HG03460 (cell line): ENCODE results near the gene CNTN2.

Source experiments
- ATAC-seq: cut with Tn5 transposase; IDR thresholded peaks from one replicate; pipeline ENCODE4 v1.9.1; 2021; ENCODE audit not compliant: unreplicated experiment

The CNTN2 gene

GRCh38 chr1:205072286-205072685, 29.3 kb downstream of the CNTN2 start:
- ATAC-seq: no peak

DNA sequence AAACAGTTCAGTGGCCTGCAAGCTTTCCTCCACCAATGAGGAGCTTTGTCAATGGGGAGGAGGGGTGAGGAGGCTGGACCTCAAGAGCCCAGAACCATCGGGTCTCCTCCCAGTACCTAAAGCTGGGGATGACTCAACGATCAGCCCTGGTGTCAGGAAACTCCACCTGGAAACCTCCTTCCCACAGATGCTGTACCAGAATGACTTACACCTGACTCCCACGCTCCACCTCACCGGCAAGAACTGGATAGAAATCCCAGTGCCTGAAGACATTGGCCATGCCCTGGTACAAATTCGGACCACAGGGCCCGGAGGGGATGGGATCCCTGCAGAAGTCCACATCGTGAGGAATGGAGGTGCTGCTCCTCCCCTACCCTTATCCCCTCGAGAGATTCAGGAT, 29.9 kb downstream of the CNTN2 start:
- no peak for ATAC-seq

- no peak for ATAC-seq
Observed at GRCh38 chr1:205073511-205073910, 30.5 kb downstream of the CNTN2 start.

DNA sequence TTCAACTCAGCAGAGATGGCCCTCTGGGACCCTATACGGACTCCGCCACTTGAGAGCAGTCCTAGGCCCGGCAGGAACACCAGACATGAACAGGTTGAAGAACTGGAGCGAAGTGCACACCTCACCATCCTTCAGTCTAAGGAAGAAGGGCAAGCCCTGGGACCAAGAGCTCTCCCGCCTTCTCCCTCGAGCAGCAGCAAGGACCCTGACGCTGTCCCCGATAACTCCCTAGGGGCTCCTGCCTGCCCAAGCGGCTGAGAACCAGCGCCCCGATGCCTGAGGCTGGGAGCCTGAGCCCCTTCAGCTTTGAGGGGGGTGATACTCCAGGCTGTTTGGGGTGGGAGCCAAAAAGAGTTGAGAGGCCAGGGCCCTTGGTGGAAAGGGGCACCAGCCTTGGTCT, 31.1 kb downstream of the CNTN2 start:
- no peak for ATAC-seq

DNA sequence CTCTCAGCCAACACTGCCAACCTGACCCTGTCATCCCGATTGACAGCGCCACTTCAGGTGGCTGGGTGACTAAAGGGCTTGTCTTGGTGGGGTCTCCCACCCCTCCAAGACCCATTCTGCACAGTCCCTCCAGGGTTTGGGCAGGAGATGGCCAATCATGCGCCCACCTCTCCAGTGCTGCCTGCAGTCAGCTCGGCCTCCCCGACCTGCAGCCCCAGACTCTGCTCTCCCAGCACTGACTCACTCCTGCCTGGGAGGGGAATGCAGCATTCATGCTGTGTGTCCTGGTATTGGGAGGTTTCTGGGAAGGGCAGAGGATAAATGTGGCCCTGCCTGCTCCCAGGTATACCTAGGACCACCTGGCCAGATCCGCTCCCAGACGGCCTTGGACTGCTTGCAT, 31.5 kb downstream of the CNTN2 start:
- ATAC-seq: no peak

- no peak for ATAC-seq
Observed at GRCh38 chr1:205075642-205076155, 32.7 kb downstream of the CNTN2 start.

GRCh38 chr1:205076245-205076761, 33.3 kb downstream of the CNTN2 start:
- ATAC-seq: no peak

GRCh38 chr1:205077158-205077933, 34.3 kb downstream of the CNTN2 start:
- no peak for ATAC-seq

DNA sequence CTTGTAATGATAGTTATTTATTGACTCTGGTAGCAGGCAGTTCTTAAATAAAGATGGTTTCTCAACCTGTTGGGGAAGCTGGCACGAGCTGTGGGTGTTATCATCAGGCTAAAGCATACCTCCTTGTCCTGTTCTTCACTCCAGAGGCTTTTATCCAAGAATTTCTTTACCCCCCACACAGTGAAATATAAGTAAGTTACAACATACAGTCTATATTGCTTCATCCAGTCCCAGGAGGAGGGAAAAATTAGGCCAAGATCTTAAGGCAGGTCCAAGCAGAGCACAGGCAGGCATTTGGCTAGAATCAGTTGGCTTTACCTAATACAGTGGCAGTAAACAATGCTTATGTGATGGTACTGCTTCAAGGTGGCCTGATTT, 34.9 kb downstream of the CNTN2 start:
- ATAC-seq: no peak

GRCh38 chr1:205082431-205082830, 39.4 kb downstream of the CNTN2 start:
- no peak for ATAC-seq

DNA sequence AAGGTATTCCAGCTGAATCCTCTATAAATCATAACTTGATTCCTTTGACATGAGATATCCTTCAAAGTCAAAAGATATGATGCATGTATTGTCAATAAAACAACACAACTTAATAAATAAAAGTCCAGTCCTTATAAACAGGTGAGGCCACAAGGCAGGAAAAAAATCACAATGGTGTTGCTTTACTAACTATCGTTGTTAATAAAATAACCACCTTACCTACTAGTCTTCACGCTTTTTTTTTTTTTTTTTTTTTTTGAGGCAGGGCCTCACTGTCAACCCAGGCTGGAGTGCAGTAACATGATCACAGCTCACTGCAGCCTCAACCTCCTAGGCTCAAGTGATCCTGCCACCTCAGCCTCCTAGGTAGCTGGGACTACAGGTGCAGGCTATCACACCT, 41.3 kb downstream of the CNTN2 start, which contains the start of gene TMEM81:
Gene TMEM81, minus strand, starts transcription at position 101 of the 400 bp plus-strand sequence. CDS start 140 bp downstream, outside the sequence.
- ATAC-seq: no peak

GRCh38 chr1:205088341-205088740, 45.3 kb downstream of the CNTN2 start:
- no peak for ATAC-seq

- ATAC-seq: no peak
Observed at GRCh38 chr1:205091043-205091740, 48.2 kb downstream of the CNTN2 start.

- no peak for ATAC-seq
Observed at GRCh38 chr1:205095422-205095821, 52.4 kb downstream of the CNTN2 start.

- ATAC-seq: no peak
Observed at GRCh38 chr1:205098242-205098641, 55.2 kb downstream of the CNTN2 start.

DNA sequence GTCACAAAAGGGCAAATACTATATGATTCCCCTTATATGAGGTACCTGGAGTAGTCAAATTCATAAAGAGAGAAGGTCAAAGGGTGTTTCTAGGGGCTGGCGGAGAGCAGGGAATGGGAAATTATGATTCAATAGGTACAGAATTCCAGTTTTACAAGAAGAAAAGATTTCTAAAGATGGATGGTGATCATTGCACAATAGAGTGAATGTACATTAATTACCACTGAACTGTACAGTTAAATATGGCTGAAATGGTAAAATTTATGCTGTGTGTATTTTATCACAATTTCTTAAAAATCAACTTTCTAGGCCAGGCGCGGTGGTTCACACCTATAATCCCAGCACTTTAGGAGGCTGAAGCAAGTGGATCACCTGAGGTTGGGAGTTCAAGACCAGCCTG, 59.4 kb downstream of the CNTN2 start:
- ATAC-seq: no peak

- ATAC-seq: no peak
Observed at GRCh38 chr1:205107327-205107726, 64.3 kb downstream of the CNTN2 start.

DNA sequence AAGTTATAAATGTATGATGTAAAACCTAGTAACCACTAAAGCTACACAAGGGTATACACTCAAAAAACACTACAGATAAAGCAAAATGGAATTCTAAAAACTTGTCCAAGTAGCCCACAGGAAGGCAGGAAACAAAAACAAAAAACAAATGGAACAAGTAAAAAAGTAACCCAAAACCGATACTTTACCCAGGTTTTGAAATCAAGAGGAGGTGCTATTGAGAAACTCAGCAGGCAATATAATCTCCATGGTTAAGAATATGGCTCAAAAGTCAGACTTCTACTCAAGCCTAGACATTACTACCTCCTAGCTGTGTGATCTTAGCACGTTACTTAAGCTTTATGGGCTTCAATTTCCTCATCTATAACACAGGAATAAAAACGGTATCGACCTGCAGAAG, 65.5 kb downstream of the CNTN2 start:
- ATAC-seq: no peak

GRCh38 chr1:205109269-205109668, 66.3 kb downstream of the CNTN2 start:
- no peak for ATAC-seq

- ATAC-seq: no peak
Observed at GRCh38 chr1:205109711-205110110, 66.7 kb downstream of the CNTN2 start.

DNA sequence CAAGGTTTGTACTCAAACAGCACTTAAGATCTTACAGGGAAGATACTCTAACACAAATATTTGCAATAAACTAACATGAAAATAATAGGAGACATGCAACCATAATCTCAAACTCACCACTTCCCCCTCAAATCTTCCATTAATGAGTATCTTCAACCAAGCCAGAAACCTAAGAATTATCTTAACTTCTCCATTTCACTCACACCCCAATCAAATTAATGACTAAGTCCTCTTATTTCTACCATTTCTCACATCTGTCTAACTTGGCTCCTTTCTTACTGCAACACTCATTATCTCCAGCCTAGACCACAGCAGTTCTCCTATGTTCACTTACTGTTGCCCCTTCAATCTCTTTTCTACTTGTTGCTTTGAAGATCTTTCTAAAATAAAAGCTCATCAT, 68.3 kb downstream of the CNTN2 start:
- no peak for ATAC-seq

GRCh38 chr1:205118752-205119151, 75.7 kb downstream of the CNTN2 start:
- ATAC-seq: no peak
